ENCODE results near the gene RWDD4.

DNA sequence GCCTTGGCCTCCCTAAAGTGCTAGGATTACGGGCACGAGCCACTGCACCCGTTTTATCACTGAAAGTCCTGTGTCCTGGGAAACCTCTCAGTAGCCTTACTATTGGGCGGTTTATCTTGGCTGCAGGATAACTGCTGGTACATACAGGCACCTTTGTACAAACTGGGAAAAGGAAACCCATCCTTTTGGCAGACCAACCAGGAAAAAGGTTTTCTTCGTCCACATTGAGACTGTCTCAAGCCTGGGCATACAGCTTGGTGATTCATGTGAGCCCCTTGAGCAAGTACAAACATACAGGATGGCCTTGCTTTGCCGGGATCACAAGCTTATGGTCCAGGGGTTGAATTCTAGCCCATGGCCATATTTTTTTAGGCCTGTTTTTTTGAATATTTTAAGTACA lies 32.8 kb downstream of the RWDD4 start:
- TF ChIP-seq, protein P1, sequence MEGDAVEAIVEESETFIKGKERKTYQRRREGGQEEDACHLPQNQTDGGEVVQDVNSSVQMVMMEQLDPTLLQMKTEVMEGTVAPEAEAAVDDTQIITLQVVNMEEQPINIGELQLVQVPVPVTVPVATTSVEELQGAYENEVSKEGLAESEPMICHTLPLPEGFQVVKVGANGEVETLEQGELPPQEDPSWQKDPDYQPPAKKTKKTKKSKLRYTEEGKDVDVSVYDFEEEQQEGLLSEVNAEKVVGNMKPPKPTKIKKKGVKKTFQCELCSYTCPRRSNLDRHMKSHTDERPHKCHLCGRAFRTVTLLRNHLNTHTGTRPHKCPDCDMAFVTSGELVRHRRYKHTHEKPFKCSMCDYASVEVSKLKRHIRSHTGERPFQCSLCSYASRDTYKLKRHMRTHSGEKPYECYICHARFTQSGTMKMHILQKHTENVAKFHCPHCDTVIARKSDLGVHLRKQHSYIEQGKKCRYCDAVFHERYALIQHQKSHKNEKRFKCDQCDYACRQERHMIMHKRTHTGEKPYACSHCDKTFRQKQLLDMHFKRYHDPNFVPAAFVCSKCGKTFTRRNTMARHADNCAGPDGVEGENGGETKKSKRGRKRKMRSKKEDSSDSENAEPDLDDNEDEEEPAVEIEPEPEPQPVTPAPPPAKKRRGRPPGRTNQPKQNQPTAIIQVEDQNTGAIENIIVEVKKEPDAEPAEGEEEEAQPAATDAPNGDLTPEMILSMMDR (IDR thresholded peaks at IDR 0.05; ENCODE audit: low read depth, low read length): no peak
- TF ChIP-seq POLR2A (IDR thresholded peaks at IDR 0.05; ENCODE audit: extremely low read depth, insufficient read length): no peak
- TF ChIP-seq MYC (IDR thresholded peaks at IDR 0.05; ENCODE audit: low read depth, low read length): no peak
- TF ChIP-seq, protein P2, sequence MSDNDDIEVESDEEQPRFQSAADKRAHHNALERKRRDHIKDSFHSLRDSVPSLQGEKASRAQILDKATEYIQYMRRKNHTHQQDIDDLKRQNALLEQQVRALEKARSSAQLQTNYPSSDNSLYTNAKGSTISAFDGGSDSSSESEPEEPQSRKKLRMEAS (IDR thresholded peaks at IDR 0.05; ENCODE audit: low read depth, low read length): no peak
